COR-L47 (cell line): Measurements from ENCODE around the gene KCNH2.

Source experiments
- DNase-seq: peaks from one replicate; lab custom pipeline; 2025; lab: John Stamatoyannopoulos, UW

KCNH2 gene

DNA sequence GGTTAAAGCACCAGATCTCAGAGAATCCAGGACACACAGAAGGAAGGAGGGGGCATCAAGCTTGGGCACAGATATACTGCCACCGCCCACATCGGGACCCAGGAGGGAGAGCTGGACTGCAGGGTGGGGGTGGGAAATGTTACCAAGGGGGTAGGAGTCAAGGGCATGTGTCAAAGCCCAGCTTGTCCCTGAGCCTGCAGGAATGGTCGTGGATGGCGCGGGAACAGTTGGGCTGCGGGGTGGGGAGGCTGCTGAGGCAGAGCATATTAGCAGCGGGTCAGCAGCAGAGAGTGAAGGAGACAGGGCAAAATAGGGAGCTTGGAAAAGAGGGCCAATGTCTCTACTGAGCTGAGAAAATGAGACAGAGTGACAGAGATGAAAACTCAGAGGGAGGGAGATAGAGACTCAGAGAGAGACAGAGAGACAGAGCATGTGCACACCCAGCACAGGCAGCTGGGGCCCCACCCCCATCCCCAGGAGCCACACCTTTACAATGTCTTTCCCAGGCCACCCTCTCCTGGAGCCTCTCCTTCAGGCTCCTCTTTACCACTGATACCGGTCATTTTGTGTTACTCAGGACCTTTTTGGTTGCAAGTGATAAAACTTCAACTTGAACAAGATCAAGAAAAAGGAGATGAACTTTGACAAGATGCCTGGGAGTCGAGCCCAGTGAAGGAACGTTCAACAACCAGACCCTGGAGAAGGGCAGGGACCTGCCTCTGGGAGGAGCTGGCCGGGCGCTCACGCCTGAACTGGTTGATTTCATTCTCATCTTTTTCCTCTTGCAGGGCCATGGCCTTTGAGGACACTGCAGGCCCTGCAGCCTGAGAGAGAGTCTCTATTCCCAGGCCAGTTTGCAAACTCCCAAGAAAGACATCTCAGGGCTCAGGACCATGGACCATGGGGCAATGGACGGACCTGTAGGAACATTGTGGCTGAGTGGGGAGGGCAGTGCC is 75.8 kb downstream of the KCNH2 start:
- no peak for DNase-seq

DNA sequence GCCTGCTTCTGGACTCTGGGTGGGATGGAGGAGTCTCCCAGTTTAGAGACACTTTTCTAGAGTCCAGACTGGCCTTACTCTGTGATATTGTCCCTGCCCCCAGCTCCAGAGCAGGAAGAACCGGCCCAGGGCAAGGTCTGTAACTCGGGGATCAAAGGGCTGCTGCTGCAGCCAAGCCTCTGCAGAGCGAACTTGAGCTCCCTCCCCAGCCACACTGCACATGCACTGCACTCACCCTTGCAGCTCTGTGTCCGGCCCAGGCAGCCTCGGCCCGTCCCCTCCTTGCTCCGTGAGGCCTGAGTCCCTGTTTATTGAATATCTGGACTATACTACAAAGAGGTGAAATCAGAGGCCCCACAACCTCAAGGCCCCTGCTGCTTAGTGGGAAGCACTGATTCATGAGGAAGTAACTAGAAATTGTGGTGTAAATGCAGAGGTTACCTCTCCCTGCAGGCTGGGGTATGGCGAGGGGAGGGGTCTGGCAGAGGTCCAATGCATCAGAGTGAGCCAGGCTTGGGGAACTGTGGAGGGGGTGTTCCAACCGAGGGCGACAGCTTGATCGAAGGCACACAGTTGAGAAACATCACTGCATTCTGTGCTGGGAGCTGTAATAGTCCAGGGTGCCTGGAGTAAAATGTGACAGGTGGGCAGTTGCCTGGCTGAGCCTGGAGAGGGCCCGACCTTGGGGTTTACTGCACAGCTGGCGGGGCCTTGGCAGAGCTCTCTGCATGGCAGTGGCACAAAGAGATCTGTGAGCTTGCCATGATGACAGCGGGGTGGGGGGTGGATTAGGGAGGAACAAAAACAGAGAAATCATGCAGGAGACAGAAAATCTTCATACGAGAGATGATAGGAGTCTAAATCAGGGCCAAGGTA is 76.7 kb downstream of the KCNH2 start:
- DNase-seq, result peak; percentile 88

DNA sequence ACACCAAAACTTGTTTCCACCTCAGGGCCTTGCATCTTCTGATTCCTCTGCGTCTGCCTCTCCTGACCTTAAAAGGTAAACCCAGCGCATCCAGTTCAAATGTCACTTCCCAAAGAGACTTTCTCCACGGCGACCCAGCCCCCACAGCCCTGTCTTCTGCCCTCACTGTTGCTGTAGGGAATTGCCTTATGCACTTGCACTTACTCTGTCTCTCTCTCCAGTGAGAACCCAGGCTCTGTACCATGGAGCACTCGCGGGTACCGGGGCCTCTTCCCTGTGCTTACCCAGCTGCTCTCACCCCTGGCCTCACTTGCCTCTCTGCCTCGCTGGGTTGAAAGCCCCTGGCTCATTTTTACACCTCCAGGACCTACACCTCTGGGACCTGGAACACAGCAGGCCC is 77.4 kb downstream of the KCNH2 start:
- DNase-seq, result no peak

DNA sequence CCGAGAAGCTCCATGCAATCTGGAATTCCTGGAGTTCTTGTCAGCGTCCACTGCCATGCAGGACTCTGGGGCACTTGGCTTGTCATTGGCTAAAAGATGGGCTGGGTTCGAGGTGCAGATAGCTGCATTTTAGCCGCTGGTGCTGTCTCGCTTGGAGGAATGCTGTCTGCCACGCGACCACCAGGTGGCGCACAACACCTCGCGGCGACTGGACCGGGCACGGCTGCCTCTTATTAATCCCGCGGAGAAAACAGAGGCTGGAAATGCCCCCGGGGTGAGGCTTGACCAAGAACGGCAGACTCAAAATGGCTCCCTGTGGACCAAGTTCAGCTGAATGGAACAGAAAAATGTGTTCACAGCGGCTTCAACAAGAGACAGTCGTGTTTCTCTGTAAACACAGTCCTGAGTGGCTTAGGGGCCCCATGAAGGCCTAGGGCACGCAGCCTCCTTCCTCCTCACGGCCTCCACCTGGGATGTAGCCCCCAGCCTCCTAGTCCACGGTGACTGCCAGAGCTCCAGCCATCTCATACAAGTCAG is 79.6 kb downstream of the KCNH2 start:
- peak; percentile 84 for DNase-seq

DNA sequence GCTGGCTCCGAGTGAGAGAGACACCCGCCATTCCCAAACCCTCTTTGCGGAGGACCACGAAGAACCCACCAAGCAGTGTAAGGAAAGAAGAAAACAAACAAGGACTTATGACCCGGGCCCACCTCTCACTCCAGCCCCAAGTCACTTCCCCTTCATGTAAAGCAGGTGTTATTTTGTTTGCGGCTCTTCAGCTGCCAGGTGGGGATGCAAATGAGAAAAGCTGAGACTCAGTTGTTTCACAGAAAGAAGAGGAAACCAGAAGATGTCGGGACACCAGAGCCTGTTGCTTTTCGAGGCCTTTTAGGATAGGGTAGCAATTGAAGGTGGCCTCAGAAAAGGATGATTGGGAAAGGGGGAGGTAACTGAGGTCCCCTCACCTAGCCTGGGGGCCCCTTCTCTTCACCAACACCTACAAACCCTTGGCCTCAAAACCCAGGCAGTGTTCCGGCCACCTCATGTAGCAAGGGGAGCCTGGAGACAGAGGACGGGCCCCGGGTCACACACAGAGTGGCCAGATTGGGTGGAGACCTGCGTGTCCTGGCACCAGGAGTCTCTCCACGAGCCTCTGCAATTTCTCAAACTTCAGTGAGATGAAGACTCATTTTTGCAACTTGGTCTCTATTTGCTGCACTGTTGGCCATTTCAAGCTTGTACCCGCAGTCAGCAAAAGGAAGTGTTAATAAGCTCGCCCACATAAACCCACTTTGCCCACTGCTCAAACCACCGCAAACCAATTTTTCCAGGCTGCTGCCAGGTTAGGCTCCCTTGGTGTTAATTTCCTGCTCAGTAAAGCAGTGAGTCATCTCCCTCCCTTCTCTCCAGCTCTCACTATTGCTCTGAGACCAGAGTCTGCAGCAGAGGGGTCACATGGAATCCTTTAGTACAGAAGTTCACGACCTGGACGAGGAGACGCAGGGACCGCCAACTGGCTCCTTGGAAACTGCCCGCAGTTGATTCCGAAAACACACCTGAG is 80.3 kb downstream of the KCNH2 start:
- no peak for DNase-seq

DNA sequence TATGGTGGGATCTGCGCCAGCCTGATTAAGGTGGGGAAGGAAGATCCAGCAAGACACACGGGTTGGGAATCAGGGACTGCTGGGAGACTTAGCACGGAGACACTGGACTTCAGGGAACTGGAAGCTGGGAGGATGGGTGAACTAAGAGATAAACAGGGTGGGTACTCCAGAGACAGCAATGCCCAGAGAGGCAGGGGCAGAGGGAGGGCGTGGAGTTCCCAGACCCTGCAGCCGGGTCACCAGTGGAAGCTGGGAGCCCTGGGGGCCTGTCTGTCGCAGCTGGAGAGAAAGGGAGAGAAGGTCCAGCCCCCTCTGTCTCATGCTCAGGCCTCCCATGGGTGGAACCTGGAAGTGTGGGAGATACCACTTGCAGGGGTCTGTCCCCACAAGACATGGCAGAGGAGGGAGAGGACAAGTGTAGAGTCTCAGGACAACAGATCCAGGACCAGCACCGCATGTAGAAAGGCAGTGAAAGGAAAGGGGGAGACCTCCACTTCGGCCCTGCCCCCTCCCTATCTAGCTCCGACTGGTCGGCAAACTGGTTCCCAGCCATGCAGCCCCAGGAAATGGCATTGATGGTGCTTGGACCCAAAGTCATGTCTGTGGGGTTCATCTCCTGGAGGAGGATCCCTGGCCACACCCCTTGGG is 81.4 kb downstream of the KCNH2 start:
- DNase-seq, result no peak

DNA sequence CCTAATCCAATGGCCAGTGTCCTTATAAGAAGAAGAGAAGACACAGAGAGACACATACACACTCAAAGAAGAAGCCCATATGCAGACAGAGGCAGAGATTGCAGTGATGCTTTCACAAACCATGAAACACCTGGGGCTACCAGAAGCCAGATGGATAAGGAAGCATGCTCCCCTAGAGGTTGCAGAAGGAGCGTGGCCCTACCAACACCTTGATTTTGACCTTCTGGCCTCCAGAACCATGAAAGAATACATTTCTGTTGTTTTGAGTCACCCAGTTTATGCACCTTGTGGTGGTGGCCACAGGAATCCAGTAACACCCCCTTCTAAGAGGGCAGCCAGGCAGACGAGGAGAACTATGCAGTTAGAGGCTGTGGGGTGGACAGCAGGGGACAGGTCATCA is 82.3 kb downstream of the KCNH2 start:
- DNase-seq, result no peak
